MM.1S (cell line): ENCODE data around the gene LGR4.
"Not testable (repeated sequence)": the region's sequence is repeated elsewhere in the genome, so short reads cannot be mapped to it uniquely, and the experiment has no call there.

Source experiments
- DNase-seq: peaks from one replicate; pipeline ENCODE4 v3.0.0-alpha.2; 2015
- H2AFZ ChIP-seq: fragments of 300-600 bp; sonication (generic); 2 replicates; pipeline ENCODE4 v1.6.0; 2016; ENCODE audit warnings: antibody characterized with exemption, low read length
- H3F3A ChIP-seq: fragments of 300-600 bp; sonication (generic); 2 replicates; pipeline ENCODE4 v1.6.1; 2016; ENCODE audit warnings: mild to moderate bottlenecking, antibody characterized with exemption, low read length, moderate library complexity, mixed read lengths; ENCODE audit not compliant: insufficient read depth
- H3K27ac ChIP-seq: fragments of 300-600 bp; sonication (generic); 2 replicates; pipeline ENCODE4 v1.5.1; 2016; ENCODE audit warnings: mild to moderate bottlenecking, low read length
- H3K27me3 ChIP-seq: fragments of 300-600 bp; sonication (generic); replicated peaks from 2 replicates; pipeline ENCODE4 v1.6.0; 2016; ENCODE audit warnings: low read length; ENCODE audit not compliant: insufficient read depth
- H3K36me3 ChIP-seq: fragments of 300-600 bp; sonication (generic); replicated peaks from 2 replicates; pipeline ENCODE4 v1.6.1; 2016; ENCODE audit warnings: mild to moderate bottlenecking, low read length, mixed read lengths; ENCODE audit not compliant: insufficient read depth
- H3K4me1 ChIP-seq: fragments of 300-600 bp; sonication (generic); 2 replicates; pipeline ENCODE4 v1.6.1; 2016; ENCODE audit warnings: low read length, mixed read lengths
- H3K4me2 ChIP-seq: fragments of 300-600 bp; sonication (generic); 2 replicates; pipeline ENCODE4 v1.6.0; 2016; ENCODE audit warnings: low read depth, low read length
- H3K4me3 ChIP-seq: fragments of 300-600 bp; sonication (generic); 2 replicates; pipeline ENCODE4 v1.5.1; 2016; ENCODE audit warnings: low read length, mixed read lengths
- H3K79me2 ChIP-seq: fragments of 300-600 bp; sonication (generic); 2 replicates; pipeline ENCODE4 v1.6.1; 2016; ENCODE audit warnings: mixed run types, low read length, mixed read lengths
- H3K9ac ChIP-seq: fragments of 300-600 bp; sonication (generic); 2 replicates; pipeline ENCODE4 v1.6.1; 2016; ENCODE audit warnings: low read length, mixed read lengths
- H3K9me2 ChIP-seq: fragments of 300-600 bp; sonication (generic); replicated peaks from 2 replicates; pipeline ENCODE4 v1.6.1; 2016; ENCODE audit warnings: mild to moderate bottlenecking, low read length, mixed read lengths; ENCODE audit not compliant: insufficient read depth
- H3K9me3 ChIP-seq: fragments of 300-600 bp; sonication (generic); replicated peaks from 2 replicates; pipeline ENCODE4 v1.6.1; 2016; ENCODE audit warnings: mild to moderate bottlenecking, low read length, mixed read lengths; ENCODE audit not compliant: insufficient read depth
- H4K20me1 ChIP-seq: fragments of 300-600 bp; sonication (generic); 2 replicates; pipeline ENCODE4 v1.6.1; 2016; ENCODE audit warnings: mild to moderate bottlenecking, low read length, moderate library complexity, mixed read lengths; ENCODE audit not compliant: insufficient read depth
- CTCF ChIP-seq: fragments of 300-600 bp; sonication (generic); IDR thresholded peaks from 2 replicates; pipeline ENCODE4 v1.5.1; 2016; ENCODE audit warnings: antibody characterized with exemption, low read length, mixed read lengths
- EZH2 ChIP-seq: fragments of 300-600 bp; sonication (generic); optimal IDR thresholded peaks from 2 replicates; pipeline ENCODE3; 2017; ENCODE audit warnings: low read depth, mild to moderate bottlenecking, antibody characterized with exemption, low read length, mixed read lengths
- EZH2phosphoT487 ChIP-seq: fragments of 300-600 bp; sonication (generic); IDR thresholded peaks from 2 replicates; pipeline ENCODE4 v1.6.1; 2018; ENCODE audit warnings: antibody characterized with exemption, low read length

Gene LGR4

GRCh38 chr11:27328614-27329013 is 144.0 kb downstream of the LGR4 start:
- Histone ChIP-seq H4K20me1 (no peaks in the 10 kb centered on the region), H3K4me1 (no peaks in the 10 kb centered on the region), H3K9me3 (no peaks in the 10 kb centered on the region), H3K79me2 (no peaks in the 10 kb centered on the region), H3K27ac (no peak overlapping the region), H3K9me2 (no peaks in the 10 kb centered on the region), H2AFZ (no peak overlapping the region), H3K36me3 (no peaks in the 10 kb centered on the region), H3K4me3 (no peak overlapping the region), H3F3A (no peaks in the 10 kb centered on the region), H3K9ac (no peak overlapping the region), H3K4me2 (no peak overlapping the region), H3K27me3 (no peaks in the 10 kb centered on the region)
- TF ChIP-seq CTCF, result no peak
- DNase-seq, result no peak

GRCh38 chr11:27327064-27327463 is 145.5 kb downstream of the LGR4 start:
- not testable (repeated sequence) for H3F3A ChIP-seq, H3K9ac ChIP-seq

GRCh38 chr11:27322196-27322595 is 150.4 kb downstream of the LGR4 start:
- H3K9me2 ChIP-seq, H4K20me1 ChIP-seq, H3K36me3 ChIP-seq, H3K27ac ChIP-seq, H3K9me3 ChIP-seq, H3K27me3 ChIP-seq, H3K4me2 ChIP-seq, H3F3A ChIP-seq, H3K9ac ChIP-seq, DNase-seq, H2AFZ ChIP-seq, H3K4me3 ChIP-seq, H3K79me2 ChIP-seq: not testable (repeated sequence)
- peaks cover 12% of the 10 kb centered on the region for H3K4me1 ChIP-seq

More at GRCh38 chr11:27327064-27327463, 145.5 kb downstream of the LGR4 start:
- H3K27ac ChIP-seq, H3K36me3 ChIP-seq, H3K4me1 ChIP-seq, H2AFZ ChIP-seq, H4K20me1 ChIP-seq, H3K4me2 ChIP-seq, H3K9me3 ChIP-seq, H3K9me2 ChIP-seq, H3K27me3 ChIP-seq, H3K4me3 ChIP-seq, H3K79me2 ChIP-seq, DNase-seq: not testable (repeated sequence)

GRCh38 chr11:27321340-27321739 is 151.2 kb downstream of the LGR4 start:
- not testable (repeated sequence) for H3K9me3 ChIP-seq, H3K27me3 ChIP-seq, H3K36me3 ChIP-seq, H3K4me3 ChIP-seq, H3K27ac ChIP-seq, H3K9me2 ChIP-seq, DNase-seq, H4K20me1 ChIP-seq, H3K9ac ChIP-seq, H2AFZ ChIP-seq, H3F3A ChIP-seq, H3K79me2 ChIP-seq, H3K4me2 ChIP-seq
- peaks cover 12% of the 10 kb centered on the region for H3K4me1 ChIP-seq

GRCh38 chr11:27319072-27319471 is 153.5 kb downstream of the LGR4 start:
- Histone ChIP-seq H3K4me2 (peak overlapping the region; percentile 22; the same call in 1 of the 2 replicates), H3K79me2 (no peaks in the 10 kb centered on the region), H2AFZ (no peak overlapping the region), H3F3A (no peaks in the 10 kb centered on the region), H3K27ac (peak overlapping the region; percentile 34; the same call in 1 of the 2 replicates), H3K9ac (no peak overlapping the region), H3K4me1 (peaks cover 12% of the 10 kb centered on the region), H3K27me3 (no peaks in the 10 kb centered on the region), H3K4me3 (no peak overlapping the region), H3K9me3 (no peaks in the 10 kb centered on the region), H4K20me1 (no peaks in the 10 kb centered on the region), H3K9me2 (no peaks in the 10 kb centered on the region), H3K36me3 (no peaks in the 10 kb centered on the region)
- no peak for TF ChIP-seq EZH2phosphoT487
- TF ChIP-seq CTCF, result no peak
- no peak for TF ChIP-seq EZH2
- peak; percentile 49 for DNase-seq
